ELR (cell line): ENCODE results near the gene SFXN5.

ENCODE experiments used
- DNase-seq: peaks from one replicate; pipeline ENCODE4 v3.0.0-alpha.2; 2015; ENCODE audit warnings: low read depth

The SFXN5 gene

GRCh38 chr2:72994282-72994990, 77.1 kb downstream of the SFXN5 start:
- DNase-seq: no peak

DNA sequence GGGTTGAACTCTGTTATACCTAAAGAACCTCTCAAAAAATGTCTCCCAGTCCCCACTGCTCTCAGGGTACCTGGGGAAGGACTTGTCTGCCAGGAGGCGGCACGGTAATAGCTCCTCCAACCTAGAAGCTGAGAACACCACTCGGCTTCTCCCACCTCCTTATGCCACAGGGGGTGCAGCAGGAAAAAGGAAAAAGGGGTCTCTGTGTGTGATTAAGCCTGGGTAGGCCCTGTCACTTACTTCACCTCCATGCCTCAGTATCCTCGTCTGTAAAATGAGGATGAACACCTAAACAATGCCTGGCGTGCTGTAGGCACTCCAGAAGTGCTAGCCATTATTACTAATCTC, 77.6 kb downstream of the SFXN5 start:
- no peak for DNase-seq

- peak; percentile 60 for DNase-seq
These were observed 78.2 kb downstream of the SFXN5 start for GRCh38 chr2:72993147-72993932.

- no peak for DNase-seq
These were observed 78.8 kb downstream of the SFXN5 start for GRCh38 chr2:72992734-72993102.

GRCh38 chr2:72991980-72992733, 79.4 kb downstream of the SFXN5 start:
- DNase-seq: no peak

- no peak for DNase-seq
These were observed 80.1 kb downstream of the SFXN5 start for GRCh38 chr2:72991439-72991725.

DNA sequence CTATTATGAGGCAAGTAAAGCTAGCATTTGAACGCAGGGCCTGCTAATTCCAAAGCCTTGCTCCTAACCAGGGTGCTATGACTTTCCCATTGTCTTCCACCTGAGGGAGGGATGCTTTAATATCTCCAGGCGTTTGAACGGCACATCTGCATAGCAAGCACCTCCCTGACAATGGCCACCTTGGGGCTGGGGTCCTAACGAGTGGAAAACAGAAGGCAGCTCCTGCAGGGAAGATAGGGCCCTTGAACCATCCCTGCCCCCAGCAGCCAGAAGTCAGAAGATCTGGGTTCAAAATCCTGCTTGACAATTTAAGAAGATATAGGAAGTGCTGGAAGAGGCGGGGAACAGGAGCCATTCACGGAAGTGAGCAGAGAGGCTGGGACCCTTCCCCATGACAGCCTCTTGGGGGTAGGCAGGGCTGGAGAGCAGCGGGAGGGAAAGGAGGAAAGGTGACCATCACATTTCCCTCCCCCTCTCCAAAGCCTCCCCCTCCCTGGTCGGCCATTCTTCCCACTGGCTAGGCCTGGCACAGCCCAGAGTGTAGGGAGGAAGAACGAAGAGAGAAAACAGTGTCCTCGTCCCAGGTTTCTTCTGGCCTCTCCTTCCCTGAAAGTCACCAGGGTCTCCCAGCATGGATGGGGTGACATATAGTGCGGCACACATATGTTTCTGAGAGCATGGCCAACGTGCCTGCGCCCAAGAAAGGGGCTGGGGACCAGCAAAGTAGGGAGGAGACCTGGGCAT, 80.6 kb downstream of the SFXN5 start:
- DNase-seq: no peak

DNA sequence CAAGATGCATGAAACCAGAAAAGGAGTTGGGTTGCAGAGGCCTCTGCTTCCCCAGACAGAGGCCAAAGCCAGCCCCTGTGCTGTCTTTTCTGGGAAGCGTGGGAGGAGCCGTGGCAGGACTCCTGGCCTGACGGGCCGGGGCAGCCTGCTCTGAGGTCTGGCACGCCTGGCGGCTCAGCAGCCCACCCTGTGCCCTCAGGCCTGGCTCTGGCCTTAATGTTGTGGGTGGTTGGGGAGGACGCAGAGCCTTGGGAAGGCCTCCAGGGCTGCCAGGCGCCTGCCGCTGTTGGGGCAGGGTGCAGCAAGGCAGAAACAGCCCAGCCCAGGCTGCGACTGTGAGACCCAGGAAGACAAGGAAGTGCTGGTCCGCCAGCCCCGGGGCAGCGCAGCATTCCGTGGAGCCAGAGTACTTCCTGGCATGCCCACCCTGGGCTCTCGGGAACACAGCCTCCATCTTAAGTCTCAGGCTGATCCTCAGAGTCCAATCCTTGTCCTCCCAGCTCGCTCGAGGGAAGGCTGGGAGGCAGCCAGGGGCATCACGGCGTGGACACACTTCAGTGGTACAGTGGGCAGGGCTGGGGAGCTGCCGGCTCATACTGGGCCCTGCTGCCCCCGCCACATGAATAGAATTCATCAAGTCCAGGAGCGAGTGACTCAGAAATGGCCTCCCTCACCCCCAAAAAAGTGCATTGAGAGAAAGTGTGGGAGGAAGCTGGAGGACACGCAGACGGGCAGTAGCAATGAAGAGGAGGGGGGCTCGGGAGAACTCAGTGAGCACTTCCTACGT, 81.5 kb downstream of the SFXN5 start:
- no peak for DNase-seq

DNA sequence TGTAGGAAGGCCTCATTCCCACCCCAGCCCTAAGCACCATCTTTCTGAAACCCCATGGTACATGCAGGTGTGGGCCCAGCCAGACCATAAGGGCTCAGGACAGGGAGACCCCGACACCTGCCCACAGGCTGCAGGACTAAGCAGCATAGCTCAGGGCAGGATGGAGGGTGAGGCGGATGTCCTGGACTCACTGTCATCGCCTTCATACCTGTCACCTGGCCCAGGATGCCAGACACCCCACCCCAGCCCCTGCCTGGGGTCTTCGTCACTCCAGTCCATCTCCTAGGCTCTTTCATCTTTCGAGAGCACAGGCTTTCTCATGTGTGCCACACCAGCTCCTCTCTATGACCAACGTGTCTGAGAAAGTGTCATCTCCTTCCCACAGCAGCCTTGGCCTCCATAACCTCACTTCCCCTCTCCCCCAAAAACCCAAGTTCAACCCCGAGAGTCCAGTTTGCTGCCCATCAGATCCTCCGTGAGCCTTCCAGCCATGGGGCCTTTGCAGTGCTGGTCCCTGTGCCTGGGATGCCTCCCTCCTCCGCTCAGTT, 82.7 kb downstream of the SFXN5 start:
- DNase-seq: no peak

- DNase-seq: no peak
These were observed 83.5 kb downstream of the SFXN5 start for GRCh38 chr2:72988041-72988440.

- no peak for DNase-seq
These were observed 85.4 kb downstream of the SFXN5 start for GRCh38 chr2:72985891-72986683.

GRCh38 chr2:72985136-72985535, 86.4 kb downstream of the SFXN5 start:
- no peak for DNase-seq

GRCh38 chr2:72984172-72984671, 87.3 kb downstream of the SFXN5 start:
- no peak for DNase-seq

GRCh38 chr2:72983500-72984161, 87.9 kb downstream of the SFXN5 start:
- DNase-seq: no peak

- no peak for DNase-seq
These were observed 88.6 kb downstream of the SFXN5 start for GRCh38 chr2:72982781-72983499.

DNA sequence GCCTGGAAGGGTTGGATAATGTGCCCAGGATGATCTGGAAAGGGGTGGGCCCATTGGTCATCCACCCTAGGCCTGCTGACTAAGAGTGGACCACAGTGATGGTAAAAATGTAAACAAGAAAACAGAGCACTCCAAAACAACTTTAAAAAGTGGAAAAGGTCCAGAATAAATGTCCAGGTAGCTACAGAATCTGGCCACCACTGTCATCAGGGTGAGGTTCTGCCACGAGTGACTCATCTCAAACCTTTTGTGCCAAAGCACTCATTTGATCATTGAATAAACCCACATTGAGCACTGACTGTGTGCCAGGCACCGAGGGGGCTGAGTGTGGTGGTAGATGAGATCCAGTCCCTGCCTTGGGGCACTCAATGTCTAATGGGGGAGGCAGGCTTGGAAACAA, 89.3 kb downstream of the SFXN5 start:
- DNase-seq: peak; percentile 8

DNA sequence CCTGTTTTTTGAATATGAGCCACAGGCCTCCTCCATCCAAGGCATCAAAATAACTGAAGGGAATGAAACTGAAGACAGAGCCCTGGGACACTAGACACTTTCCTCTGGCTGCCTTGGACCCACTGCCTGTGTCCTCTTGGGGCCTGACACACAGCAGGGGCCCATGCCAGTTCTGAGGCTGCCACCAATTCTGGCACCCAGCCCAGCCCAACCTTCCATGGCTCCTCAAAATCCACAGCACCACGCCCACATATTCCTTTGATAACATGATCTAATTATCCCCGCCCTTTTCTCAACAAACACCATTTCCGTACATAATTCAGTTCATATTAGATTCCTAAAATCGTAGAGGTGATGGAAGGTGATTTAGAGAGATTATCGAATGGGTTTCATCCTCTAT, 90.0 kb downstream of the SFXN5 start:
- no peak for DNase-seq

DNA sequence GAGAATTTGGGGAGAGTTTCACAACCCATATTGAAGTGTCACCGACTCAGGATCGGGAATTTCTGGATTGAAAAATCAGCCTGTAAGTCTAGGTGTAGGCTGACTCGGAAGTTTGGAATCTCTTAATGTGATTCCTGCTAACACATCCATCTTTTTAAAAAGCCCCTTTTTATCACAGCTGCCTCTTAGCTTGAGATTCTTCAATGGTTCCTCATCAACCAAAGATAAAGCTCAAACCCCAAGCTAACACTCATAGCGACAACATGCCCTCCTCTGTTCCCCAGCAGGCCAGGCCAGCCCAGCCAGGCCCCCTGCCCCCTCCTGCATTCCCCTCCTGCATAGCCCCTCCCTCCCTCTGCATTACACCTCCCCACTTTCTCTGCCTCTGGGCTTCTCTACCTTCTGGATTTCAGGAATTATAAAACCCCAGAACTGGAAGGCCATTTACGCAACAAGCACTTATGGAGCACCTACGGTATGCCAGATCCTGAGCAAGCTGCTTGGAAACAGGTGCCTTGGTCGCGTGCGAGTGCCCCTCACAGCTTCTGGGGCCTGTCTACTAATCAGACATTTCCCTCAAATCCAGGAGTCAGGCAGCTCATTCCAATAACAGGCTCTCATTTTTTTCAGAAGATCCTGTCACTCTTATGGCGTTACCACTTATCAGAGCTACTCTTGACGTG, 90.8 kb downstream of the SFXN5 start:
- peak; percentile 45 for DNase-seq

DNA sequence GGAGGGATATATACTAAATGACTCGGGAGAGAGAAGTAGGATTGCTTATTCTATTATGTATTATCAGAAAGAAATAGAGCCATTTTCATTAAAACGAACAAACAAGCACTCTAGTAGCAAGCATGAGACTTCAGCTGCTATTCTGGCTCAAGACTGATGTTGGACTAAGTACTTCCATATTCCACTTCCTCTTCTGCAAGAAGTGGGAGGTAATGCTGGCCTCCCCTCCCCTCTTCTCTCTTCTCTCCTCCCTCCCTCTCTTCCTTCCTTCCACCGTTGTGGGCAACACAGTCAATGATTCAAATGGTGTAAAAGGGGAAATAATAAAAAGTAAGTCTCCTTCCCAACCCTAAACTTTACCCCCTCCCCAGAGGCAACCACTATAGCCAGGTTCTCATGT, 91.6 kb downstream of the SFXN5 start:
- DNase-seq: no peak
